Measurements from ENCODE around the gene EHBP1L1. TPM values are rescaled to one million over a fixed set of nuclear protein-coding genes. Genes with fewer than 3 reads are reported as not detected.

The EHBP1L1 gene
- total and polyA plus RNA-seq, 2 of the 13 experiments (the other 11 are each of a cell fraction or from before 2014, with no cell fraction given): 8.3 to 10.6 TPM

DNA sequence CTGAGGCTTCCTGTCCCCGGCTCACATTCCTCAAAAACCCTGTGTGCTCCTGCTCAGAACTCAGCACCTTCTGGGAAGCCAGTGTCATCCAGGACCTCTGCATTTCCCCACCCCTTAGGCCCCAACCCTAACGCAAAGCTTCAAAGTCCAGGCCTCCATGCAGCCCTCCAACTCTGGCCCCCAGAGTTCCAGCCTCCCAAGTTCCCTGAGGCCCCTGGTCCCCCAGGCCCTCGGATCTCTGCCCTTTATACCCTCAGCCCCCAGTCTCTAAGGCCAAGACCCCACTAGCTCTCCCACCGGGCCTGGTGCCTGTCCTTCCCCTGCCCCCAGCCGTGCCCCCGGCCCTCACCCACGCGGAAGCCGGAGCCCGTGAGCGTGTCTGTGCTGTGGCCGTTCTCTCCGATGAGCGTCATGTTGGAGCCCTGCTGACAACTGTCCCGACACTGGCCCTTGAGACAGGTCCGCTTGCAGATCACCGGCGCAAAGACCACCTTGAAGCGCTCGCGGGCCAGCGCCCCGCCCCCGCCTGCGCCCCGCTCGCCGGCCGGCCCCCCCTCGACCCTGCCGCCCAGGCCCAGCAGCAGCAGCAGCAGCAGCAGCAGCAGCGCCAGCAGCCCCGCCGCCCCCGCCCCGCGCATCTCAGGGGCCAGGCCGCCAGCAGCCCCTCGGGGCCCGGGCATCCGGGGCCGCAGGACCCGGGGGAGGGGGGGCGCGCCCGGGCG, 18.4 kb upstream of the EHBP1L1 start (continued):
- no peak for TF ChIP-seq ZNF142 (CRISPR knock-in tag; IDR thresholded peaks at IDR 0.05)
- no peak for TF ChIP-seq HNRNPH1 (optimal IDR thresholded peaks at IDR 0.05; ENCODE audit: low read depth, low read length)
- no peak; the same call in 1 of the 2 replicates for TF ChIP-seq ZMYM3 (CRISPR knock-in tag; IDR thresholded peaks at IDR 0.05)
- no peak for TF ChIP-seq ZNF138 (CRISPR knock-in tag; IDR thresholded peaks at IDR 0.05; ENCODE audit: low read depth)
- TF ChIP-seq HDAC1 (CRISPR knock-in tag; IDR thresholded peaks at IDR 0.05): peak; percentile 56
- peak; percentile 40; the same call in 1 of the 2 replicates for TF ChIP-seq HDAC2 (CRISPR knock-in tag; IDR thresholded peaks at IDR 0.05)
- no peak for TF ChIP-seq RORA (CRISPR knock-in tag; IDR thresholded peaks at IDR 0.05)
- no peak for TF ChIP-seq PHB2 (IDR thresholded peaks at IDR 0.05; ENCODE audit: partially characterized antibody)
- no peak for TF ChIP-seq ZNF749 (CRISPR knock-in tag; IDR thresholded peaks at IDR 0.05; ENCODE audit: borderline replicate concordance)
- TF ChIP-seq, protein P1, sequence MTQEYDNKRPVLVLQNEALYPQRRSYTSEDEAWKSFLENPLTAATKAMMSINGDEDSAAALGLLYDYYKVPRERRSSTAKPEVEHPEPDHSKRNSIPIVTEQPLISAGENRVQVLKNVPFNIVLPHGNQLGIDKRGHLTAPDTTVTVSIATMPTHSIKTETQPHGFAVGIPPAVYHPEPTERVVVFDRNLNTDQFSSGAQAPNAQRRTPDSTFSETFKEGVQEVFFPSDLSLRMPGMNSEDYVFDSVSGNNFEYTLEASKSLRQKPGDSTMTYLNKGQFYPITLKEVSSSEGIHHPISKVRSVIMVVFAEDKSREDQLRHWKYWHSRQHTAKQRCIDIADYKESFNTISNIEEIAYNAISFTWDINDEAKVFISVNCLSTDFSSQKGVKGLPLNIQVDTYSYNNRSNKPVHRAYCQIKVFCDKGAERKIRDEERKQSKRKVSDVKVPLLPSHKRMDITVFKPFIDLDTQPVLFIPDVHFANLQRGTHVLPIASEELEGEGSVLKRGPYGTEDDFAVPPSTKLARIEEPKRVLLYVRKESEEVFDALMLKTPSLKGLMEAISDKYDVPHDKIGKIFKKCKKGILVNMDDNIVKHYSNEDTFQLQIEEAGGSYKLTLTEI (CRISPR knock-in tag; conservative IDR thresholded peaks at IDR 0.05): no peak
- 0 out of 2 replicates have a peak, but pooled peaks have one; percentile 30 for TF ChIP-seq ZNF607 (CRISPR knock-in tag; IDR thresholded peaks at IDR 0.05; ENCODE audit: borderline replicate concordance)
- TF ChIP-seq, protein P2, sequence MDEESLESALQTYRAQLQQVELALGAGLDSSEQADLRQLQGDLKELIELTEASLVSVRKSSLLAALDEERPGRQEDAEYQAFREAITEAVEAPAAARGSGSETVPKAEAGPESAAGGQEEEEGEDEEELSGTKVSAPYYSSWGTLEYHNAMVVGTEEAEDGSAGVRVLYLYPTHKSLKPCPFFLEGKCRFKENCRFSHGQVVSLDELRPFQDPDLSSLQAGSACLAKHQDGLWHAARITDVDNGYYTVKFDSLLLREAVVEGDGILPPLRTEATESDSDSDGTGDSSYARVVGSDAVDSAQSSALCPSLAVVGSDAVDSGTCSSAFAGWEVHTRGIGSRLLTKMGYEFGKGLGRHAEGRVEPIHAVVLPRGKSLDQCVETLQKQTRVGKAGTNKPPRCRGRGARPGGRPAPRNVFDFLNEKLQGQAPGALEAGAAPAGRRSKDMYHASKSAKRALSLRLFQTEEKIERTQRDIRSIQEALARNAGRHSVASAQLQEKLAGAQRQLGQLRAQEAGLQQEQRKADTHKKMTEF (CRISPR knock-in tag; IDR thresholded peaks at IDR 0.05): 0 out of 2 replicates have a peak, but pooled peaks have one; percentile 26
- no peak for TF ChIP-seq ARNT (IDR thresholded peaks at IDR 0.05)
- TF ChIP-seq CCAR2 (optimal IDR thresholded peaks at IDR 0.05; ENCODE audit: low read depth, low read length): no peak
- TF ChIP-seq ZNF558 (CRISPR knock-in tag; IDR thresholded peaks at IDR 0.05; ENCODE audit: borderline replicate concordance): 0 out of 2 replicates have a peak, but pooled peaks have one; percentile 62
- TF ChIP-seq MZF1 (CRISPR knock-in tag; IDR thresholded peaks at IDR 0.05; ENCODE audit: borderline replicate concordance): no peak
- TF ChIP-seq ZNF839 (CRISPR knock-in tag; IDR thresholded peaks at IDR 0.05; ENCODE audit: borderline replicate concordance): peak; percentile 78; the same call in 1 of the 2 replicates
- TF ChIP-seq NR2C2 (CRISPR knock-in tag; IDR thresholded peaks at IDR 0.05; ENCODE audit: borderline replicate concordance): peak; percentile 48; the same call in 1 of the 2 replicates
- no peak for TF ChIP-seq RBM22 (optimal IDR thresholded peaks at IDR 0.05; ENCODE audit: low read length)
- TF ChIP-seq TP53 (CRISPR knock-in tag; conservative IDR thresholded peaks at IDR 0.05): no peak
- TF ChIP-seq ESRRA (CRISPR knock-in tag; IDR thresholded peaks at IDR 0.05; ENCODE audit: low read depth): 0 out of 2 replicates have a peak, but pooled peaks have one; percentile 58
- no peak for TF ChIP-seq RNF2 (conservative IDR thresholded peaks at IDR 0.05; ENCODE audit: low read depth)

Measured in HepG2 (cell line).